Effector memory CD4-positive, alpha-beta T cell (primary cell): ENCODE data around the gene MLLT3.

Experiments used
- DNase-seq, 3 donors: peaks; one replicate each; pipeline ENCODE4 v3.0.0-alpha.2; 2020
- H3K27ac ChIP-seq: 2 replicates; pipeline ENCODE4 v1.7.0; 2013; ENCODE audit warnings: mild to moderate bottlenecking, low read length, moderate library complexity; ENCODE audit not compliant: insufficient read depth, poor library complexity, severe bottlenecking
- H3K27me3 ChIP-seq: replicated peaks from 2 replicates; pipeline ENCODE4 v1.7.0; 2013; ENCODE audit warnings: mild to moderate bottlenecking, low read length; ENCODE audit not compliant: insufficient read depth, control insufficient read depth, poor library complexity, severe bottlenecking
- H3K36me3 ChIP-seq: 2 replicates; pipeline ENCODE4 v1.7.0; 2013; ENCODE audit warnings: mild to moderate bottlenecking, low read length, moderate library complexity; ENCODE audit not compliant: control insufficient read depth, insufficient read depth
- H3K4me1 ChIP-seq: 2 replicates; pipeline ENCODE4 v1.7.0; 2013; ENCODE audit warnings: low read length, mild to moderate bottlenecking; ENCODE audit not compliant: control insufficient read depth, insufficient read depth, poor library complexity, severe bottlenecking
- H3K4me3 ChIP-seq: 2 replicates; pipeline ENCODE4 v1.7.0; 2013; ENCODE audit warnings: low read length, low read depth, mild to moderate bottlenecking; ENCODE audit not compliant: insufficient read depth, poor library complexity, severe bottlenecking
- H3K9me3 ChIP-seq: 2 replicates; pipeline ENCODE4 v1.7.0; 2013; ENCODE audit warnings: mild to moderate bottlenecking, low read length, moderate library complexity; ENCODE audit not compliant: control insufficient read depth

MLLT3 gene

DNA sequence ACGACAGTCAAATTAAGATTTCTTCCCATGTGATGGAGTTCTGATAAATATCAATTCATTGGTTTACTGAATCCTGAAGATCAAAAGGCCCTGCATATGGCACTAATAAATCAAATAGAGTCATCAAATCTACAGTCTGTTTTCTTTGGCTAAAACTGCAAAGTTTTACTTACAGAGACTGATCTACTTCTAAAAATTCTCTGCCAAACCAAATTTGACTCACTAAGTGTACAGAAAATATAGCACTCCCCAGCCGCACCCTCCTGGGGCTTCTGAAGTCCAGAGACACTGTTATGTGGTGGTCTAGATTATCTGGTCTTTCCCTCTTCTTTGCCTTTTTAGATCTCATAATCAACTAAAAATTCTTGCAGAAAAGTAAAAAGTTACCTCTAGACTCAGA lies 237.7 kb downstream of the MLLT3 start:
- H3K4me3 ChIP-seq = no peak overlapping the region
- no peaks in the 10 kb centered on the region for H3K4me1 ChIP-seq
- H3K9me3 ChIP-seq = no peaks in the 10 kb centered on the region
- H3K36me3 ChIP-seq = no peaks in the 10 kb centered on the region
- H3K27me3 ChIP-seq = no peaks in the 10 kb centered on the region
- no peak for DNase-seq
- no peak overlapping the region for H3K27ac ChIP-seq

DNA sequence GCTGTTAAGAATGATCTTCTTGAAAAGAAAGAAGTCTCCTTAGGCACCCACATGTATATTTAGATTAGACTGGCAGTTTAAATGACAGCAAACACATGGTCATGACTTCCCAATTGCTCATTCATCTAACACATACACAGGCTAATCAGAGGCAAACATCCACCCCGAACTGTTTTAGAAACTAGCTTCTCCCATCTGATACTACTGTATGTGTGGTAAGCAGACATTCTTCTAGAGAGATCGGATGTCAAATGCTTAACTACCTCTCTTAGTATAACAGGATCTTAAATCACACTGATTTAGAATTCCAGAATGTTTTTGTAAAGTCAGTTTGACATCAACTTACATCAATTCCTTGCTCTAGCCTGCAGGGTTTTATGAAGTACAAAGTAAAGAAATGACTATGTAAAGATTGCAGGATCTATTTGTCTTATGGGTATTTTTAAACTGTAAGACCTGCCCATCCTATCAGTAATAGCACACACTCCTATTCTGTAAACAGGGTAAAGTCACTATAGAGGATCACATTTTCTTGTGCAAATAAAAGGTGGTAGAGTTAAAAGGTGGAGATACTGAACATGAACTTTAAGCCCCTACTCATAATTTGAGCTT lies 239.7 kb downstream of the MLLT3 start:
- H3K27ac ChIP-seq = no peak overlapping the region
- DNase-seq = no peak

DNA sequence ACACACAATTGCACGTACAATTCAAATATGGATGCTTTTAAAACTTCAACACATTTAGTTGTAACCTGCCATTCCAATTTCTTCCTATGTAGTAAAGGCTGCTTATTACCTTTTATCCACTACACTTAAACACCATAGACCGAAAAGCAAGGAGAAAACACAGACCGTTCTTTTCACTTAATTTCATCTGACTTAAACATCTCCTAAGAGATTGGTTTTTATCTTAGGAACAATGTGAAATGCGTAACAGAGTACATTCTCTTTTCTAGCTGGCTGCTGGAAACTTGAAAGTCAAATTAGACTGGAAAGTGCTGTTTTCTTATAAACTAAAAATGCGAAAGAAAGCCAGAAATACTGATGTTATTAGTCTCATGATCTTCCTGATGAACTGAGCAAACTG lies 241.8 kb downstream of the MLLT3 start:
- no peak overlapping the region for H3K4me3 ChIP-seq
- no peak for DNase-seq
- H3K27me3 ChIP-seq = no peaks in the 10 kb centered on the region
- H3K36me3 ChIP-seq = no peaks in the 10 kb centered on the region
- H3K4me1 ChIP-seq = no peaks in the 10 kb centered on the region
- H3K27ac ChIP-seq = no peak overlapping the region
- no peaks in the 10 kb centered on the region for H3K9me3 ChIP-seq

More for the DNA sequence above, 239.7 kb downstream of the MLLT3 start:
- H3K36me3 ChIP-seq = no peaks in the 10 kb centered on the region
- H3K9me3 ChIP-seq = no peaks in the 10 kb centered on the region
- no peak overlapping the region for H3K4me3 ChIP-seq
- H3K27me3 ChIP-seq = no peaks in the 10 kb centered on the region
- H3K4me1 ChIP-seq = no peaks in the 10 kb centered on the region

DNA sequence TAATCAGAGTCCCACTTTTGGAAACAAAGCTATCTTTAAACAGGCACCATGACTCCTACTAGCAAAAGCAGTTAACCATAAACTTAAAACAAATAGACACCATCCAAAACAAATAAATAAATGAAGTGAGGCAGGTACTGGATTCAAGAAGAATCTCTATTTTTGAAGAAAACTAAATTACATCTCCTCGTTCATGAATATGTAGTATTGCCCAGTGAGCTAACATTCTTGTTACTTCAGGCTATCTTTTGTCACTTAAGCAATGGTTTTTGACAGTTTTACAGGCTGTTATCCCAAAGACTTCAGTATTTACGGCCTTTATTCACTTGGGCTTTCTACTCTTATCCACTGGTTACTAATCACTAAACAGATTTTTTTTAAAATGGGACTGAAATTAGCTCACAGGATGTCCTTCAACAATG lies 242.5 kb downstream of the MLLT3 start:
- Histone ChIP-seq H3K27ac (no peak overlapping the region), H3K27me3 (no peaks in the 10 kb centered on the region), H3K36me3 (no peaks in the 10 kb centered on the region), H3K4me3 (no peak overlapping the region), H3K4me1 (no peaks in the 10 kb centered on the region), H3K9me3 (no peaks in the 10 kb centered on the region)
- no peak for DNase-seq

DNA sequence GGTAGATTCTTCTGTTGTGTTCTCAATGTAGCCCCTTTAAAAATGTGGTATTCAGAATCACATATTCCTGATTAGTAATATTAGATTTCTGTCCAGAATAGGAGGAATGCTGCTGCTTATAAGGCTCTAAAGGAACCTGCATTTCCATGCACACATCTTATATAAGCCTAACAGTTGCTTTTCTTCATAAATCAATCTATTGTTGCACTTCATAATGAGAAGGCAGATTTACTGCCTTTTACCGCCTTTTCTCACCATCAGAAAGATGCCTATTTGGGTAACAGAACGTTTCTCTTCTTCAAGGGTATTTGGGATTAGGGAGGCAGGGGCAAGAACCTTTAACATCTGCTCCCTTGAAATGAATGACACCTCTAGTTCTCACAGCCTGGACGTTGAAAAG lies 243.4 kb downstream of the MLLT3 start:
- Histone ChIP-seq H3K9me3 (no peaks in the 10 kb centered on the region), H3K4me3 (no peak overlapping the region), H3K36me3 (no peaks in the 10 kb centered on the region), H3K27me3 (no peaks in the 10 kb centered on the region), H3K27ac (no peak overlapping the region), H3K4me1 (no peaks in the 10 kb centered on the region)
- DNase-seq = no peak

DNA sequence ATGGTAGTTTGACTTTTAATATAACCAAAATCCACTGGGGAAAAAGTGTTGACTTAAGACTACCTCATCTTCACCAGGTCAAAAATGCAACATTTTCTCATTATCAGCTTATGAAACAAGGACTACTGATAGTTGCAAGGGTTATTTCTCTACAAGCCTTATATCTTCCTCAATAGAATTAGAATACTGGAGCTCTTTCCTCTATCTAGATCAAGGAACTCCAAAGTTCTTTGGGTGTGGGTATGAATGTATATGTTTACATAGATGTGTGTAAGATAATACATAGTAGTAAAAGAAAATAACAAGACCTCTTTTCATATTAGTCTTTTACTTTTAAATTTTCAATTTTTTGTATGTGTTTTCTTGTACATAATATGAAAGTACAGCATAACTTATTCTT lies 244.5 kb downstream of the MLLT3 start:
- Histone ChIP-seq H3K4me1 (peaks cover 6% of the 10 kb centered on the region), H3K36me3 (no peaks in the 10 kb centered on the region), H3K9me3 (no peaks in the 10 kb centered on the region), H3K27ac (no peak overlapping the region), H3K4me3 (no peak overlapping the region), H3K27me3 (no peaks in the 10 kb centered on the region)
- DNase-seq = no peak

DNA sequence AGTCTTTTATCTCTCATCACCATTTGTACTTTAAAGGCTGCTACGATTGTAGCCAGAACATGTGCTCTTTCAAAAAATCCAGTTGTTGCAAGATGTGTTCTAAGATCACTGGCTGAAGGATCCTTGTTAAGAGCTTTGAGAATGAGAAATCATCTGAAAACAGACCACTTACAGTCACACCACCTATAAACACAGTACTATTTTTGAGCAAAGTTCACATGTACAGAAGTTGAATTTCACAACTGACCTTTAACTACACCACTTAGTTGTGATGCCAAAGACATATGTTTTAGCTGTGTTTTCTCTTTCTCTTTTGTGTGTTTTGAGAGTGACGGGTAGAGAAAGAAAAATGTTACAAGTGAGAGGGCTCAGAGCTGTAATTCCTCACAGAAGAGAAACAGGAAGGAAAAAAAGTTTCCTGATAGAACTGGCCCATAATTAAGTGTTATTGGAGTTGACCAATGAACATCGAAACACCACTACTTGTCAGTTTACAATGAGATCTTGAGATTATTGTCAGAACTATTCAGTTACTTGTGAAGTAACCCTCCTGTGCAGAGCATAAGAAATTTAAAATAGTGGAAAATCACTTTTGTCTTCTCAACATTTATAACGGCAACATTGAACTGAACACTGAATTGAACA lies 245.4 kb downstream of the MLLT3 start:
- Histone ChIP-seq H3K4me3 (no peak overlapping the region), H3K27ac (no peak overlapping the region), H3K27me3 (no peaks in the 10 kb centered on the region)

DNA sequence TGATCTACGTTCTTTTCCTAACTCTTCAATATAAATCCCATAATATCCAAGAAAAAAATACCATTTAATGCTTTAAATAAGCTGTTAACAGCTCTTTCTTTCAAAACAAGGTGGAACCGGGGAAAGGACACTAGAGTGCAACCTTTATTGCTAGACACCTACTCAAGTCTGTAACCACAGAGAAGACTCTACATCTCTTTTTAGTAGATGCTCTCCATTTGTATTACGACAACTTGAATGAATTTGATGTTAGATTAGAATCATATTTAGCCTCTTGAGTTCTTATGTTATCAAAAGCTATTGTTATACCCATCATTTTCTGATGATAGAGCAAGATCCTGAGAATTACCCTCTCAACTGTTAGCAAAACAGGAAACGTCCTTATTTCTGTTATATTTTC lies 246.3 kb downstream of the MLLT3 start:
- no peak overlapping the region for H3K27ac ChIP-seq
- no peak for DNase-seq
- peaks cover 7% of the 10 kb centered on the region for H3K4me1 ChIP-seq
- no peaks in the 10 kb centered on the region for H3K27me3 ChIP-seq
- H3K9me3 ChIP-seq = no peaks in the 10 kb centered on the region
- no peaks in the 10 kb centered on the region for H3K36me3 ChIP-seq
- H3K4me3 ChIP-seq = no peak overlapping the region

More for the DNA sequence above, 245.4 kb downstream of the MLLT3 start:
- no peak for DNase-seq
- peaks cover 7% of the 10 kb centered on the region for H3K4me1 ChIP-seq
- H3K36me3 ChIP-seq = no peaks in the 10 kb centered on the region
- H3K9me3 ChIP-seq = no peaks in the 10 kb centered on the region

DNA sequence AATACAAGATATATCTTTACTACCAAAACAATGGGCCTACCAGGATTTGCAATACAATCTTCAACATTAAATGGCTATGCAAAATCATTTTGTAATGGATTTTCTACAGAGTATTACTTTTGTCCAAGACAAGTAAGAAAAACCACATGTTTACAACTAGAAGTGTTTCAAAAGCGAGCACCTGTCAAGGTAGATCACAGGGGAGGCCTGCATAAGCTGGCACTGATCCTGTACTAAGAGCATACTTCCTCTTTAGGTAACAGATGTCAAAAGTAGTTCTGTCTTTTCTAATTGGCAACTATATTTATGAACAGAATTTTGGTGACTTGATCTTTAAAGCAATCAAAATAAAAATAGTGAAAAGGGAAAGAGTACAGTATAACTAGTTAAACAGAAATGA lies 249.0 kb downstream of the MLLT3 start:
- DNase-seq = no peak
- Histone ChIP-seq H3K27me3 (no peaks in the 10 kb centered on the region), H3K36me3 (peaks cover 3% of the 10 kb centered on the region), H3K27ac (no peak overlapping the region), H3K9me3 (no peaks in the 10 kb centered on the region), H3K4me3 (no peak overlapping the region), H3K4me1 (peaks cover 7% of the 10 kb centered on the region)

DNA sequence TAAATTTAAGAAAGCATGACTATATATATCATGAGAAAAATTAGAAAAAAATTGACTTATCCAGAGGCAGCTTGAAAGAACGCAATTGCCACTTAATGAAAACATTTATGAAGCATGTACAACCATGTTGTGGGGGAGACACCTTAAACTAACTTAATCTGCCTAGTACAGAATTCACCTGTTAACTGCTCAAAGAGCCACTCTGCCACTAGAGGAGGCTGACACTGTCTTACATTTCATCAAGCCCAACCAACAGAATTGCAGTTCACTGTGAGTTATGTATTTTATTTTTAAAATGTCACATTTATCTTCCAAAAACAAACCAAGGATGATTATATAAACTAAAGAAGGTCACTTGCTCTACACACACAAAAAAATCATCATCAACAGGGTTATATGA lies 252.9 kb downstream of the MLLT3 start:
- H3K4me1 ChIP-seq = peaks cover 7% of the 10 kb centered on the region
- H3K27me3 ChIP-seq = no peaks in the 10 kb centered on the region
- DNase-seq = no peak
- H3K9me3 ChIP-seq = no peaks in the 10 kb centered on the region
- H3K4me3 ChIP-seq = no peak overlapping the region
- H3K27ac ChIP-seq = no peak overlapping the region
- peaks cover 3% of the 10 kb centered on the region for H3K36me3 ChIP-seq
